Measurements from ENCODE around the gene LOC101059915. TPM values are rescaled to one million over a fixed set of nuclear protein-coding genes. Genes with fewer than 3 reads are reported as not detected.
"Not testable (repeated sequence)": the region's sequence is repeated elsewhere in the genome, so short reads cannot be mapped to it uniquely, and the experiment has no call there.

LOC101059915 gene

DNA sequence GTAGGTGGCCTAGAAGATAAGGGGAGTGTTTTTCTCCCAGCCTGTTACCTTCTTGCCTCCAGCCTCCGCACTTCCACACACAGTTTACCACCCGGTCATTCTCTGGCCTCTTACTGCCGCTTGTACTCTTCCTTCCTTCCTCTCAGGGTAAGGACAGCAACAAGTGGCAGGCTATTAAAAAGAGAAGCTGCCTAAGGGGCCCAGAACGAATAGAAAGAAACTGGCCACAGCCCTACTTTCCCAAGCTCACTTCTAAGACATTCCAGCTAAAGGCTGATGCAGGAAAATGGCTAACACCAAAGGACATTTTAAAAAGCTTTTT, 31.6 kb downstream of the LOC101059915 start:
- H3K4me1 Mint-ChIP-seq; H3K4me3 Mint-ChIP-seq; H3K27me3 Mint-ChIP-seq; POLR2A ChIA-PET; H3K27ac Mint-ChIP-seq; H3K9me3 Mint-ChIP-seq; H3K36me3 Mint-ChIP-seq (ENCODE audit: low read depth); CTCF ChIA-PET; DNase-seq: not testable (repeated sequence)

DNA sequence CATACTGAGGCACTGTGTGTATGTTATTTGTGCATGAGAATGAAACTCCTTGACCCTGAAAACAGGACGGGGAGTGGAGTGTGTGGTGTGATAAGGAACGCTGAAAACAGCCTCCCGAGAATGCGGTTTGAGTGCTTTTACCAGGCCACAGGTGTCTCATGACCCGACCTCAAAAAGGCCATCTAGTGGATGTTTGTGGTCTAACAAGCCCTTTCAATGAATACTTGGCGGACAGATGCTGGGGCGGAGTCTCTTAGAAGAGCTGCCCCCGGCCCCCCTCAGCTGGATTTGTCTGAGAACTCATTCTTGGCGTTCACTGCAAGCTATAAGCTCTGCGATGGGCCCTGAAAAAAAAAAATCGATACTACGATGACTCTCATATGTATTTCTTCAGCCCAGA, 35.5 kb downstream of the LOC101059915 start:
- CTCF ChIA-PET; H3K36me3 Mint-ChIP-seq (ENCODE audit: low read depth); POLR2A ChIA-PET; DNase-seq; H3K4me3 Mint-ChIP-seq; H3K9me3 Mint-ChIP-seq; H3K4me1 Mint-ChIP-seq; H3K27ac Mint-ChIP-seq; H3K27me3 Mint-ChIP-seq: not testable (repeated sequence)

DNA sequence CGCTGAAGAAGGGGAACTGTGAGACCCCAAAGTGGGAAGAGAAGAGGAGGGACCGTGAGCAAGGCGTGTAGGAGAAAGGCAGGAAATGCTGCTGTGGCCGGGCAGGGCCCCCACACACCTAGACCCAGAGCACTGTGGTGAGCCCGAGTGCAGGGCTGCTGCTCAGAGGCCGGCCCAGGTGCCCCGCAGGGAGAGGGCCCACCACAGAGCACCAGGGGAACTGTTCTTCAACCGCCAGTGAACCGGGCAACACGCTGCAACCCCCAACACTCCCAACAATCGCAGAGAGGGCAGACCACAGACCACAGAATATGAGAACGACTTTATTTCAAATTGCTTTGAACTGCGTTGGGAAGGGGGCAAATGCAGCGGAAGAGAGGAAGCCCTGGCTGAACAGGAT, 46.7 kb downstream of the LOC101059915 start:
- DNase-seq; H3K36me3 Mint-ChIP-seq (ENCODE audit: low read depth); H3K27ac Mint-ChIP-seq; POLR2A ChIA-PET; H3K9me3 Mint-ChIP-seq; H3K4me3 Mint-ChIP-seq; H3K27me3 Mint-ChIP-seq; H3K4me1 Mint-ChIP-seq; CTCF ChIA-PET: not testable (repeated sequence)

DNA sequence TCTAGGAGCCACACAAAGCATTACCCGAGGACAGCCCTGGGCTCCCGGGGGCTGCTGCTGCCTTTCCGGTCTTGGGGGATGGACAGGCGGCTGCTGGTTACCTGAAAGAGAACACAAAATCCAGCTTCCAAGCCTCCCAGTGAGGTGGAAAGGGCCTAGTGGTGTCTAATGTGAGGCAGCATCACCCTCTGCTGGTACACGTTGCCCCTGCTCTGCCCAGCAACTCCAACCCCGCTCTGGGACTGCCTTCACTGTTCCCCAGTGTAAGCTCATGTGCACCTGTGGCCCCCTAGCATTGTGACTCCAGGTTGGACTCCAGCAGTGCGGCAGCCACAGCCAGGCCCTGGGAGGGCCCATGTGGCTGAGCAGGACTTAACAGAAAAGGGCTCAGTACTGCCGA, 48.2 kb downstream of the LOC101059915 start:
- H3K9me3 Mint-ChIP-seq; H3K4me3 Mint-ChIP-seq; POLR2A ChIA-PET; DNase-seq; CTCF ChIA-PET; H3K4me1 Mint-ChIP-seq; H3K27ac Mint-ChIP-seq; H3K36me3 Mint-ChIP-seq (ENCODE audit: low read depth); H3K27me3 Mint-ChIP-seq: not testable (repeated sequence)

DNA sequence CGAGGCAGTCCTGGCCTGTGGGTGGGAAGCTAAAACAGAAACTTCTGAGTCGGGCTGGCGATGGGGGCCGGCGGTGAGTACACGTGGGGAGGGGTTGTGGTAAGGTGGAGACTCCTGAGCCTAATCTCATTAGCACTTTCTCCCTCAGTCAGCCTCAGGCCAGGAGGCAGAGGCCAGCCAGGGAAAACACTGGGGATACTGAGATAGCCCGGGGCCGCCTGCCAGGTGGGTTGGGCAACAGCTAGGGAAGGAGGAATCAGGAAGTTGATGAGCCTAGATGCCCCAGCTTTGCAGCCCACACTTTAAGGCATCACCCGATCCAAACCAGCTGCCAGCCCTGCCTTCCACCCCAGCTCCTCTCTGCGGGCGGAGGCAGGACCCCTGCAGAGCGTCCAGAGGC, 49.0 kb downstream of the LOC101059915 start:
- DNase-seq; H3K9me3 Mint-ChIP-seq; CTCF ChIA-PET; H3K4me1 Mint-ChIP-seq; H3K4me3 Mint-ChIP-seq; POLR2A ChIA-PET; H3K27me3 Mint-ChIP-seq; H3K27ac Mint-ChIP-seq; H3K36me3 Mint-ChIP-seq (ENCODE audit: low read depth): not testable (repeated sequence)

- POLR2A ChIA-PET; H3K4me3 Mint-ChIP-seq; H3K4me1 Mint-ChIP-seq; H3K36me3 Mint-ChIP-seq (ENCODE audit: low read depth); H3K27me3 Mint-ChIP-seq; H3K9me3 Mint-ChIP-seq; H3K27ac Mint-ChIP-seq; CTCF ChIA-PET; DNase-seq: not testable (repeated sequence)
Measured at GRCh38 chrX:71718185-71718584, 50.8 kb downstream of the LOC101059915 start, which contains the start of gene CXorf49. Gene CXorf49 (minus strand): TSS chrX:71718285. CDS start chrX:71718151, 134 bp downstream.

- H3K4me1 Mint-ChIP-seq; H3K4me3 Mint-ChIP-seq; H3K27me3 Mint-ChIP-seq; CTCF ChIA-PET; H3K36me3 Mint-ChIP-seq (ENCODE audit: low read depth); H3K9me3 Mint-ChIP-seq; H3K27ac Mint-ChIP-seq; POLR2A ChIA-PET; DNase-seq: not testable (repeated sequence)
Measured at GRCh38 chrX:71719195-71719594, 51.8 kb downstream of the LOC101059915 start.

GRCh38 chrX:71720289-71720886, 53.0 kb downstream of the LOC101059915 start:
- H3K9me3 Mint-ChIP-seq; H3K27ac Mint-ChIP-seq; DNase-seq; POLR2A ChIA-PET; H3K4me1 Mint-ChIP-seq; CTCF ChIA-PET; H3K36me3 Mint-ChIP-seq (ENCODE audit: low read depth); H3K27me3 Mint-ChIP-seq; H3K4me3 Mint-ChIP-seq: not testable (repeated sequence)

Other genes starting within 250 kb of the LOC101059915 start
- 100 to 1,000 TPM; 345 to 362 TPM for gene OGT, start 134.4 kb upstream of the LOC101059915 start, total RNA-seq
- 1 to 10 TPM; 4.7 to 5.9 TPM for gene GCNA, start 89.1 kb upstream of the LOC101059915 start, total RNA-seq
- gene CXCR3, start 49.0 kb upstream of the LOC101059915 start, total RNA-seq = 10 to 100 TPM; 68.2 to 73.5 TPM
- not detected for gene CXorf49, start 50.7 kb downstream of the LOC101059915 start, total RNA-seq
- not detected for gene CXorf49B, start 95.8 kb downstream of the LOC101059915 start, total RNA-seq
- gene NHSL2, start 243.3 kb downstream of the LOC101059915 start, total RNA-seq = 1 to 10 TPM in 1 of 2 experiments, under 1 TPM in 1; 1.00 to 1.1 TPM